HG03520 (cell line): Measurements from ENCODE around the gene POU6F2.
"Not testable (repeated sequence)": the region's sequence is repeated elsewhere in the genome, so short reads cannot be mapped to it uniquely, and the experiment has no call there.

Source experiments
- ATAC-seq: cut with Tn5 transposase; IDR thresholded peaks from one replicate; pipeline ENCODE4 v1.9.1; 2021; ENCODE audit warnings: mild to moderate bottlenecking, moderate library complexity; ENCODE audit not compliant: unreplicated experiment

POU6F2 gene

DNA sequence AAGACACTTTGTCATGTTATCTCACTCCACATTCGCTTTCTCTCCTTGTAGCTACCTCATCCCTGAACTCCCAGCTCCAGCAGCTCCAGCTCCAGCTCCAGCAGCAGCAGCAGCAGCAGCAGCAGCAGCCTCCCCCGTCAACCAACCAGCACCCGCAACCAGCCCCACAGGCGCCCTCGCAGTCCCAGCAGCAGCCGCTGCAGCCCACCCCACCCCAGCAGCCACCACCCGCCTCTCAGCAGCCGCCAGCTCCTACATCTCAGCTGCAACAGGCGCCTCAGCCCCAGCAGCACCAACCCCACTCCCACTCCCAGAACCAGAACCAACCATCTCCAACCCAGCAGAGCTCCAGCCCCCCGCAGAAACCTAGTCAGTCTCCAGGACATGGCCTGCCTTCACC, 361.9 kb downstream of the POU6F2 start:
- no peak for ATAC-seq

DNA sequence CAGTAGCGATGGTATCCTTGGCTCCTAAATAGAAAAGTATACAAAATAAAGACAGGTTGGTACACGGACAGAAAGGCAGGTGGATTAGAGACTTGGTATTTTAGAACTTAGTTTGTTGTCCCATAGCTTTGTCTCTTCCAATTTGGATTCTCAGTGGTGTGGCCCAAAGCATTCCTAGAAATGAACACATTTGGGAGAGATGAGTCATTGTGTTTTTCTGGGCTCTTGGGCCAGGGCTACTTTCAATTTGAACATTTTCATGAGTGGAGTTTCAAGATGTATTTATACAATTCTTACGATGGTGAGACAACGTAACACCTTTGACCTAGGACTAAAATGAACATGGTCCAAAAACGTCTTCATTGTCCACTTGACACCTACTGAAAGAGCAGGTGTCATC, 363.4 kb downstream of the POU6F2 start:
- ATAC-seq, result no peak

DNA sequence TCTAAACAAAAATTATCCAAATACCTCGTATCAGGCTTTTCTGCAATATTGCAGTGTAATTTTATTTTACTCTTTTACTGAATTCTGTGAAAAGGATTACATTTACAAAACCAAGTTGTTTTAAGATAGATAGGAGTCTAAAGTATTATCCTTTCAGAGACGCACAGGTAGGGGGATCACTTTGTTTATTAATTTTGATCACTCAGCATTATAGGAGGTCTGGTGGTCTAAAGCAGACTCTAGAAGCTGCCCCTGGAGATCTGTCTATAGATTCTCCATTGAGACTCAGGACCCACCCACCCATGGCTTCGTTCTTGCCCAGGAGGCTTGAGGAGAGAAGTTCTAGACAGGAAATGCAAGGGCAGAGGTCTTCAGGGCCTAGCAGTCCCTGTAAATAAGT, 365.1 kb downstream of the POU6F2 start:
- ATAC-seq, result no peak

DNA sequence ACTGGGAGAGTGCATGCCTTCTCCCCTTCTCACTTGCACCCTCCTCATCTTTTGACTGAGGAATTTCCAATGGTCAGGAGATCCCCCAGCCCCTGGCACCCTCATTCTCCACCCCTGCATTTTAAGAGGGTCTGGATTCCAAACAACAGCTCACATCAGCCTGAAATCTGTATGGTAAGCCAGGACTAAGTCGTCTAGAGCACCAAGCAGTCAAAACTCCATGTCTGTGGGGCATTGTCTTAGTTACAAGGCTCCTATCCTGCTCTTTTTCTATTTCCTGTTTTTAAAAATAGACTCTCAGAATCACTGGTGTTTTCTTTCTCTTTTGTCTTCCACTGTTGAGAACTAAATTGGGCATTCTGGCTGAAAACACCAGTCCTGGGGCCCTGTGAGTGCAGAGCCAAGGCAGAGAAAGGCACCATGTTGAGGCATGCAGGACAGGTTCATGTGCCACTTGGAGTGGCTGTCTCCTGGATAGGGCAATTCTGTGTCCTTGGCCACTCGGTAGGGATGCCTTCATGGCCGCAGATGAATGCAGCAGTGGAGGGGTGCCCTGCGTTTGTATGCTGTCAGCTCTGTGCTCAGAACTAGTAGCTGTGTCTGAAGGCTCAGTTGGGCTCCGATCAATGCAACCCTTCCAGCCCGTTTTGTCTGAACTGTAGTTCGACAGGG, 371.9 kb downstream of the POU6F2 start:
- ATAC-seq, result no peak

GRCh38 chr7:39353615-39354376, 376.1 kb downstream of the POU6F2 start:
- ATAC-seq, result no peak

- ATAC-seq, result no peak
Observed at GRCh38 chr7:39355664-39356063, 378.0 kb downstream of the POU6F2 start.

DNA sequence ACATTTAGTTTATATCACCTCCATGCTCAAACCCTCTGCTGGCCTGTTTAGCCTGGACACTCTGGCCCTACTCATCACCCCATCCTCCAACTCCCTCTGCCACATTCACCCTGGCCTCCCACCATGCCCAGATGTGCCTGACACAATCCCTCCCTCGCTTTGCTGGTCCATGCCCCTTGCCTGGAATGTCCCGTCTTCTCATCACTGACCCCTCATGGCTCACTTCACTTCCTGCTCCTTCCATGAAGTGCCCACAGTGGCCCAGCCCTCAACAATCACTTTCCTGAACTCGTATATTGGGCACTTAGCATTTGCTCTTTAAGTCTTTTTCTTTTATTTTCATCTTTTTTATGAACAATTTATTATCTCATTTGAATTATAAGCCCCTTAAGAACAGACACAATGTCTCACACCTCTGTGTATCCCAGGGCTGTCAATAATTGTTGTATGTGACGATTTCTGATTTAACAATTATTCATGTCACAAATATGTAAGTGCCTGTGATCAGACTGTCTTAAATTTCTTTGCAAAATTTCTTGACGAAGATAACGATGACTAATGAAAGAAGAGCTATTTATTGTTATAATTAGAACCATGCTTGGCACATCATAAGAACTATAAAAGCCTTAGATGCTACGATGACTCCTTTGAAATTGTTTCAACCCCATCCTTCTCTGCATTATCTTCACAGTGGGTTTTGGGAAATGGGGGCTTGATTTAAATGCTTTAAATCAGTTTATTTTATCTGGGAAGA, 378.6 kb downstream of the POU6F2 start:
- no peak for ATAC-seq

GRCh38 chr7:39357648-39358047, 379.9 kb downstream of the POU6F2 start:
- no peak for ATAC-seq

DNA sequence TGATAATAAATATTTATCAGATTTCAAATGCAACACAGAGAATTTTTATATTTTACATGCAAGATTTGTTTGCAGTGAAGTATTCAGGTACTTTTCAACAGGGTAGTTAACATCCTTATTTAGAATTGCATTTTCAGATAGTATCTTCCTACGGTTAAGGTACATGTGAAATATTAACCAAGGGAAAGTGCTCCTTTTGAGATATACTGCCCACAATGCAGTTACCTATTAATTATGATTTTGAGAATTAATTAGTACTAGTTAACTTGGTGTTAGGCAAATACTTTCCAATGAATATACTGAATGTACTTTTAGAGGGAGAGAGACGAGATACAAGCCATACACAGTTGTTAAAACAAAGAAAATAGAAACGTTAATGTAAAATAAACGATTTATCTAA, 382.3 kb downstream of the POU6F2 start:
- no peak for ATAC-seq

DNA sequence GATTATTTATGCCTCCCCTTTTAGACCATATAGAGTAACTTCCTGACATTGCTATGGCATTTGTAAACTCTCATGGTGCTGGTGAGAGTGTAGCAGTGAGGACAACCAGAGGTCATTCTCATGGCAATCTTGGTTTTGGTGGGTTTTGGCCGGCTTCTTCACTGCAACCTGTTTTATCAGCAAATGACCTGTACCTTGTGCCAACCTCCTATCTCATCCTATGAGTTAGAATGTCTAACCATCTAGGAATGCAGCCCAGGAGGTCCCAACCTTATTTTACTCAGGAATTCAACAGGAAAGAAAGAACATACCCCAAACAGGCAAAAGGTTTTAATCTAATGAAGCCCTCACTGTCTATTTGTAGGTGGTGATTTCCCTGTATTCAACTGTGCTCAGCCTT, 383.1 kb downstream of the POU6F2 start:
- ATAC-seq, result no peak

- ATAC-seq, result no peak
Observed at GRCh38 chr7:39365751-39366295, 388.1 kb downstream of the POU6F2 start.

- ATAC-seq, result no peak
Observed at GRCh38 chr7:39367451-39367850, 389.7 kb downstream of the POU6F2 start.

DNA sequence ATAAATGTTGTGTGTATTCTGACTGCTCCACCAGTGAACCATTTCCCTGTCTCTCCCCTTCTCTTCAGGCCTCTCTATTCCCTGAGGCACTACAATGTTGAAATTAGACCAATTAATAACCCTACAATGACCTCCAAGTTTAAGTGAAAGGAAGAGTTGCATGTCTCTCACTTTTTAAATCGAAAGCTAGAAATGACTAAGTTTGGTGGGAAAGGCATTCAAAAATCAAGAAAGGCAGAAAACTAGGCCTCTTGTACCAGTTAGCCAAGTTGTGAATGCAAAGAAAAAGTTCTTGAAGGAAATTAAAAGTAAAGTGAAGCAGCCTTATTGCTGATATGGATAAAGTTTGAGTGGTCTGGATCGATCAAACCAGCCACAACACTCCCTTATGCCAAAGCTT, 390.2 kb downstream of the POU6F2 start:
- no peak for ATAC-seq

DNA sequence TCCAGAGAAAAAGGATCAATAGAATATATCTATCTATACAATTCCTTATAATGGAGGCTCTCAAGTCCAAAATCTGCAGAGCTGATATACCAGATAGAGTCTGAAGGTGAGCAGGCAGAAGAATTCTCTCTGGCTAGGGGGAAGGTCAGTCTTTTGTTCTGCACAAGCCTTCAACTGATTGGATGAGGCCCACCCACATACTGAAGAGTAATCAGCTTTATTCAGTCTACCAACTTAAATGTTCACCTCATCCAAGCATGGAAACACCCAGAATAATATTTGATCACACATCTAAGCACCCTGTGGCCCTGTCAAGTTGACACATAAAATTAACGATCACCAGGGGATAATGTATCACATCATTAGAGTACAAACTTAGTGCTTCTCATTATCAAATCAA, 394.7 kb downstream of the POU6F2 start:
- no peak for ATAC-seq

- no peak for ATAC-seq
Observed at GRCh38 chr7:39374436-39375040, 396.8 kb downstream of the POU6F2 start.

DNA sequence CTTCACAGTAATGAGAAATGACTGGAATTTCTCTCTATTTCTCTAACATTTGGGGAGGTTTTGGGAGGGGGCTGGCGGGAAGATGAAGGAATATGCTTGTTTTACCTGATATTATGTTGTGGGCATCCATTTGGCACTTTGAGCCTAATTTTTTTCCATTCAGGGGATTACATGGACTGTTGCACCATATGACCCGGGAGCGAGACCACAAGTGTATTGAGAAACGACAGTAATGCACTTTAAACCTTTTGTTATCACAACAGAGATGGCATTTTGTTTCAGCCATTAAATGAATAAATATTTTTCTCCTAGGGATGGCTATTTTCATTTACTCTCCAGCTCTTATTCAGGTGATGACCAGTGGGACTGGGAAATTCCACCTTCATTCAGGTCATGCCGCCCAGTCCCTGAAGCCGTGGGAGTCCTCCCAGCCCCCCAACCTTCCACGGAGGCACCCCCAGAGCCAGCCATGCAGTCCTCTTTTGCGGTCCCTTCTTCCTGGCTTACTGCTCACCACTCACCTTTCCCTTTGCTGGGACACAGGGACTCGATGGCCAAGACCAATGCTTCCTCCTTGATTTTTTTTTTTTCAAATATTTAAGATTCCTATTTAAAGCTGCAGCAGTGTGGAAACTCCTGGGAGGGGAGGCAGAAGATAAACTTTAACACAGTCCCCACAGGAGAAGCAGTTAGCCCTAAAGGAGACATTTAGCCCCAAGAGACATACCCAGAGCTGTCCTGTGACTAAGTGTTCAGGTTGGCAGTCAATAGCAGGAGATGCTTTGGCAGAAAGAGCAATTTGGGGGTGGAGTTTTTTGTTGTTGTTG, 397.6 kb downstream of the POU6F2 start:
- ATAC-seq, result no peak

DNA sequence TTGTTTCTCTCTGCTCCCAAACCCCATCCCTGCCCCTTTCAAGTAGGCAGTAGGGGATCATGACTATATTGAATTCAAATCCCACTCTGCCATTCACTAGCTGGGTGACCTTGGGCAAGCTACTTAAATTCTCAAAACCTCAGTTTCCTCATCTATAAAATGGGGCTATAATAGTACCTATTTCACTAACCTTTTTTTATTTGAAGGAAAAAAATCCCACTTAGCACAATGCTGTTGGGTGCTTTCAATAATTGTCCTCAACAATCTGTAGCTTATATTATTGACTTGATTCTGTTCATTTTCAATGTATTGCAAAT, 398.1 kb downstream of the POU6F2 start:
- no peak for ATAC-seq

DNA sequence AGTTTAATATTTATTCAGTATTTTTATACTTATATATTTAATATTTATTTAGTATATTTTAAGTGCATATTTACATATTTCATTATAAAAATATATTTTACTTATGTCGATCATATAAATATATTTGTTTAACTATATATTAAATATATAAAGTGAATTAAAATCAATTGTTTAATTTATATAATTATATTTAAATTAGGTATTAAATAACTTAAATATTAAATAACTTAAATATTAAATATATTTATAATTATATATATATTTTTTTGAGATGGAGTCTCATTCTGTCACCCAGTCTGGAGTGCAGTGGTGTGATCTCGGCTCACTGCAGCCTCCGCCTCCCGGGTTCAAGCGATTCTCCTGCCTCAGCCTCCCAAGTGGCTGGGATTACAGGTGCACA, 399.2 kb downstream of the POU6F2 start:
- not testable (repeated sequence) for ATAC-seq

- no peak for ATAC-seq
Observed at GRCh38 chr7:39379416-39379815, 401.7 kb downstream of the POU6F2 start.

- ATAC-seq, result no peak
Observed at GRCh38 chr7:39383136-39383535, 405.4 kb downstream of the POU6F2 start.

- ATAC-seq, result no peak
Observed at GRCh38 chr7:39384386-39384785, 406.7 kb downstream of the POU6F2 start.
